ENCODE data around the gene RNU1-3. TPM values are rescaled to one million over a fixed set of nuclear protein-coding genes. Genes with fewer than 3 reads are reported as not detected.

Gene RNU1-3
- polyA plus RNA-seq, 1 donor, result not detected

- DNase-seq, result no peak
Measured at GRCh38 chr1:16617778-16618580, 48.8 kb downstream of the RNU1-3 start.

- no peak for DNase-seq
Measured at GRCh38 chr1:16617114-16617631, 49.6 kb downstream of the RNU1-3 start.

Other genes starting within 250 kb of the RNU1-3 start
- 0.30 TPM for gene SPATA21, start 229.5 kb downstream of the RNU1-3 start, polyA plus RNA-seq (ENCODE audit: insufficient read length)
- 40.8 TPM for gene NECAP2, start 226.2 kb downstream of the RNU1-3 start, polyA plus RNA-seq (ENCODE audit: insufficient read length)
- gene RNU1-1, start 152.7 kb downstream of the RNU1-3 start, polyA plus RNA-seq (ENCODE audit: insufficient read length), result not detected
- 215 TPM for gene NBPF1, start 53.4 kb downstream of the RNU1-3 start, polyA plus RNA-seq (ENCODE audit: insufficient read length)
- gene RNU1-4, start 73.6 kb upstream of the RNU1-3 start, polyA plus RNA-seq (ENCODE audit: insufficient read length), result not detected
- gene RNU1-2, start 229.0 kb upstream of the RNU1-3 start, polyA plus RNA-seq (ENCODE audit: insufficient read length), result not detected